HepG2 (cell line): ENCODE results near the gene COL18A1. TPM values are rescaled to one million over a fixed set of nuclear protein-coding genes. Genes with fewer than 3 reads are reported as not detected.

Experiments
- ATAC-seq: fragments of 200-7000 bp; cut with Tn5 transposase; 3 replicates; pipeline ENCODE4 v1.9.1; 2020; ENCODE audit warnings: mild to moderate bottlenecking, moderate library complexity
- BruUV-seq: library from RNA; stranded (reverse); fragments of 400-500 nt; replicated peaks from 2 replicates; lab custom pipeline; 2021; lab: Mats Ljungman, UMichigan
- CTCF ChIA-PET: fragments of 300-600 bp; formaldehyde crosslinking; extraction: SDS; loops from one replicate; lab custom pipeline; 2021; ENCODE audit warnings: low total read pairs, inconsistent platforms, low intra/inter-chr PET ratio; lab: Yijun Ruan, JAX
- POLR2A ChIA-PET: fragments of 350-600 bp; sonication (Branson Sonifier 250); formaldehyde crosslinking; loops from one replicate; lab custom pipeline; 2020; ENCODE audit warnings: antibody characterized with exemption, inconsistent platforms; lab: Yijun Ruan, JAX
- DNase-seq: peaks from one replicate; pipeline ENCODE4 v3.0.0-alpha.2; 2015; ENCODE audit warnings: low spot score
- FAIRE-seq: peaks from 3 replicates; lab custom pipeline; 2011; peaks lifted over from hg19 to GRCh38; lab: Jason Lieb, UNC
- H2AFZ ChIP-seq: one replicate; pipeline ENCODE4 v1.6.1; 2011; ENCODE audit warnings: low read length, inconsistent platforms
- H3K27ac ChIP-seq: fragments of 300-600 bp; 3 replicates; pipeline ENCODE4 v1.8.0; 2011; ENCODE audit warnings: mixed run types, mild to moderate bottlenecking, mixed read lengths, low read length, inconsistent platforms; ENCODE audit not compliant: insufficient read depth; ENCODE audit errors: extremely low read length
- H3K27me3 ChIP-seq, 2 experiments: fragments of 200-600 bp in 1 of 2; 2 replicates in 1 of 2; 3 replicates in 1 of 2; pipeline versions ENCODE4 v1.6.0 to v1.8.0; 2011; ENCODE audit warnings: low read length in 2 of 2, mild to moderate bottlenecking in 2 of 2, moderate library complexity in 2 of 2, inconsistent platforms in 1 of 2; ENCODE audit not compliant: insufficient read depth in 2 of 2, control insufficient read depth in 1 of 2
- H3K36me3 ChIP-seq, 2 experiments: fragments of 200-600 bp in 1 of 2; replicated peaks in 1 of 2; 2 replicates in 1 of 2; 3 replicates in 1 of 2; pipeline versions ENCODE4 v1.5.1 to v1.8.0; 2011; ENCODE audit warnings: low read length in 2 of 2, inconsistent platforms in 1 of 2; ENCODE audit not compliant: insufficient read depth in 2 of 2, control insufficient read depth in 1 of 2
- H3K4me1 ChIP-seq: 2 replicates; pipeline ENCODE4 v1.5.1; 2012; ENCODE audit warnings: low read length, inconsistent platforms; ENCODE audit not compliant: insufficient read depth
- H3K4me2 ChIP-seq: 2 replicates; pipeline ENCODE4 v1.6.0; 2011; ENCODE audit warnings: low read depth, low read length, inconsistent platforms
- H3K4me3 ChIP-seq, 3 experiments: fragments of 200-600 bp in 1 of 3; sonication (generic), shearing (Covaris generic) in 1 of 3; replicated peaks in 1 of 3; 2 replicates each; pipeline ENCODE4 v1.5.1; 2011 to 2016; ENCODE audit warnings: low read length in 3 of 3, inconsistent platforms in 2 of 3, low read depth in 2 of 3, mild to moderate bottlenecking in 2 of 3, control low read depth in 1 of 3, mixed read lengths in 1 of 3; ENCODE audit not compliant: insufficient read depth in 1 of 3
- H3K79me2 ChIP-seq: one replicate; pipeline ENCODE4 v1.6.1; 2011; ENCODE audit warnings: low read length, inconsistent platforms; ENCODE audit not compliant: insufficient read depth
- H3K9ac ChIP-seq: 2 replicates; pipeline ENCODE4 v1.6.0; 2011; ENCODE audit warnings: mild to moderate bottlenecking, low read depth, low read length, inconsistent platforms; ENCODE audit not compliant: insufficient read depth
- H3K9me3 ChIP-seq: 2 replicates; pipeline ENCODE4 v1.5.1; 2012; ENCODE audit warnings: mild to moderate bottlenecking, low read length
- H4K20me1 ChIP-seq: 2 replicates; pipeline ENCODE4 v1.6.0; 2011; ENCODE audit warnings: inconsistent platforms, mild to moderate bottlenecking, low read length, moderate library complexity; ENCODE audit not compliant: insufficient read depth
- CAMTA2 ChIP-seq: sonication (generic); formaldehyde crosslinking; IDR thresholded peaks from 2 replicates; pipeline ENCODE4 v1.4.0; 2020; ENCODE audit warnings: mild to moderate bottlenecking, missing genetic modification reagents, borderline replicate concordance
- KLF11 ChIP-seq: IDR thresholded peaks from 2 replicates; pipeline ENCODE4 v1.6.1; 2016; ENCODE audit warnings: missing compliant biosample characterization
- ZNF687 ChIP-seq: sonication (generic); formaldehyde crosslinking; IDR thresholded peaks from 2 replicates; pipeline ENCODE4 v1.5.1; 2020; ENCODE audit warnings: mild to moderate bottlenecking, missing genetic modification reagents, moderate library complexity
- WGBS: methylation state at CpG from one replicate; pipeline ENCODE4 v1.1.6; 2017; ENCODE audit warnings: low lambda C conversion rate; 5-methylcytosine and 5-hydroxymethylcytosine counted together
- in situ Hi-C: cut with HindIII; loops from 2 replicates; pipeline ENCODE4 v1.10.0; 2017; ENCODE audit warnings: low pct_unique_long_range_greater_than_20kb; ENCODE audit not compliant: extremely low pct_ligation_motif_present
- intact Hi-C: fragments of 100-400 bp; cut with micrococcal nuclease; formaldehyde crosslinking; loops from one replicate; pipeline ENCODE4 v1.10.0; 2022; ENCODE audit not compliant: unreplicated experiment
- polyA plus RNA-seq, 8 experiments: library from polyadenylated mRNA; depleted of rRNA in 3 of 8; stranded (reverse) in 7 of 8; unstranded in 1 of 8; fragments of >200 nt; fragmentation: Illumina TruSeq in 4 of 8; extraction: Trizol in 4 of 8; gene quantifications; 2 replicates each; pipeline versions ENCODE4 v1.2.1 to v1.2.3, GENCODE V29; 2011 to 2016; ENCODE audit warnings: low read depth in 4 of 8, missing spikeins in 1 of 8, mixed read lengths in 1 of 8; ENCODE audit not compliant: insufficient read depth in 1 of 8
- total RNA-seq, 5 experiments: library from RNA; depleted of rRNA; stranded (reverse); fragments of >200 nt; fragmentation: Illumina TruSeq; extraction: Trizol; gene quantifications; 2 replicates each; pipeline ENCODE4 v1.2.3, GENCODE V29; 2016; ENCODE audit warnings: low read depth in 1 of 5

Gene COL18A1
- total and polyA plus RNA-seq, 2 of the 13 experiments (the other 11 are each of a cell fraction or from before 2014, with no cell fraction given) = 79.0 to 102 TPM

- TF ChIP-seq KLF11 (CRISPR knock-in tag) (no peak), ZNF687 (CRISPR knock-in tag) (0 out of 2 replicates have a peak, but pooled peaks have one; percentile 24), CAMTA2 (0 out of 2 replicates have a peak, but pooled peaks have one; percentile 40)
- Histone ChIP-seq H3K27ac (no peak overlapping the region), H3K36me3 (peaks cover 6 to 8% of the 10 kb centered on the region in 2 experiments; a peak in 3 of 5 replicates), H3K9me3 (no peaks in the 10 kb centered on the region; the same call in 1 of the 2 replicates), H2AFZ (no peak overlapping the region), H4K20me1 (no peaks in the 10 kb centered on the region), H3K79me2 (peaks cover 86% of the 10 kb centered on the region), H3K9ac (no peak overlapping the region; the same call in 1 of the 2 replicates), H3K4me3 (no peak overlapping the region), H3K4me1 (peaks cover 84% of the 10 kb centered on the region), H3K27me3 (no peaks in the 10 kb centered on the region), H3K4me2 (no peak overlapping the region)
- 97% methylated on average over 15 of the region's 24 CpGs for WGBS
- intact Hi-C loops = no loop called here
- no TSS peak for BruUV-seq
- FAIRE-seq (no peak), ATAC-seq (no peak), DNase-seq (no peak)
- CTCF ChIA-PET = no interaction called here
- in situ Hi-C loops = no loop called here
- POLR2A ChIA-PET = interaction anchor here (1.0 to 4.4 kb wide), 6 partner anchors 10 to 158 kb away, joined by 3 to 41 read pairs (median 6); no protein-coding TSS in a partner anchor
Observed at GRCh38 chr21:45450423-45451090, 45.6 kb downstream of the COL18A1 start.
